Measurements from ENCODE around the gene WASF3.

- no peak for TF ChIP-seq ZNF592 (IDR thresholded peaks at IDR 0.05)
- no peak for TF ChIP-seq CHD1 (IDR thresholded peaks at IDR 0.05; ENCODE audit: low read depth, low read length)
- no peak for TF ChIP-seq CTCF (IDR thresholded peaks at IDR 0.05 in 2 of 3, conservative IDR thresholded peaks at IDR 0.05 in 1 of 3; ENCODE audit: control insufficient read depth in 2 of 3, extremely low read depth in 1 of 3, insufficient read depth in 1 of 3, low read depth in 3 of 3, low read length in 3 of 3)
- no peak for TF ChIP-seq IRF3 (IDR thresholded peaks at IDR 0.05)
- no peak for TF ChIP-seq ZNF24 (IDR thresholded peaks at IDR 0.05)
- TF ChIP-seq NR2C2 (IDR thresholded peaks at IDR 0.05; ENCODE audit: borderline replicate concordance, control insufficient read depth, insufficient read length, low read depth): no peak
These were observed 14.0 kb downstream of the WASF3 start for GRCh38 chr13:26571518-26571917.
